ENCODE measurements around the gene WWP2. TPM values are rescaled to one million over a fixed set of nuclear protein-coding genes. Genes with fewer than 3 reads are reported as not detected.

The WWP2 gene
- total RNA-seq, 1 experiment from 2014 or later, result 27.4 TPM

DNA sequence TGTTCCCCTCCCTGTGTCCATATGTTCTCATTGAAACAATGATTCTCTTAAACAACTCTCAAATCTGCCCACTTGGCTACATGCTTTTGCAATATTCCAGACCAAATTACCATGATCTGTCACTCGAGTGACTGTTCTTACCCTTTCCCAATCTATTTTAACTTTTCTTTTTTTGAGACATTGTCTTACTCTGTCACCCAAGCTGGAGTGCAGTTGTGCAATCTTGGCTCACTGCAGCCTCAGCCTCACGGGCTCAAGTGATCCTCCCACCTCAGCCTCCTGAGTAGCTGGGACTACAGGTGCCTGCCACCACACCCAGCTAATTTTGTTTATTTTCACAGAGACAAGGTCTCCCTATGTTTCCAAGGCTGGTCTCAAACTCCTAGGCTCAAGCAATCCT lies 130.2 kb downstream of the WWP2 start:
- DNase-seq (ENCODE audit: low read depth in 1 of 2, low spot score in 2 of 2), result no peak
- H3K27me3 ChIP-seq (replicated peaks), result no peaks in the 10 kb centered on the region
- peaks cover 9% of the 10 kb centered on the region for H3K36me3 ChIP-seq
- no peak overlapping the region for H3K27ac ChIP-seq
- peaks cover 7% of the 10 kb centered on the region for H3K4me1 ChIP-seq (replicated peaks)
- H3K4me3 ChIP-seq, result no peak overlapping the region
- no peaks in the 10 kb centered on the region for H3K9me3 ChIP-seq (replicated peaks)

DNA sequence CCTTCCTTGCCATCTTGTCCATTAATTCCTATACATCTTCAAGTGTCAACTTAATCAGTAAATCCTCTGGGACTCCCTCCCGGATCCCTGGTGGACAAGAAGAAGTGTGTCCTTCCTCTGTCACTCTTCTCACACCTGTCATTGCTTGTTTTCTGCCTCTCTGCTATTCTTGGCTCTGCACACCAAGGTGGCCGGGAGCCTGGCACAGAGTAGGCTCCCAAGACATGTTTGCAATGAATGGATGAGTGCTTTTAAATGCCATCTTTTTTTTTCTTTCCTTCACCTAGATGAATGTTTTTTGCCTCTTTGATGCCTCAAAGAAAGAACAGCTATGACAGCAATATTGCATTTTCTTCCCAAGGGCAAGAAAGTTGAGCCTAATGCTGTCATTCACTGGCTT lies 131.0 kb downstream of the WWP2 start:
- no peak overlapping the region for H3K27ac ChIP-seq
- no peak for DNase-seq (ENCODE audit: low read depth in 1 of 2, low spot score in 2 of 2)
- H3K4me1 ChIP-seq (replicated peaks), result peaks cover 7% of the 10 kb centered on the region
- H3K27me3 ChIP-seq (replicated peaks), result no peaks in the 10 kb centered on the region
- no peak overlapping the region for H3K4me3 ChIP-seq
- peaks cover 9% of the 10 kb centered on the region for H3K36me3 ChIP-seq
- H3K9me3 ChIP-seq (replicated peaks), result no peaks in the 10 kb centered on the region

DNA sequence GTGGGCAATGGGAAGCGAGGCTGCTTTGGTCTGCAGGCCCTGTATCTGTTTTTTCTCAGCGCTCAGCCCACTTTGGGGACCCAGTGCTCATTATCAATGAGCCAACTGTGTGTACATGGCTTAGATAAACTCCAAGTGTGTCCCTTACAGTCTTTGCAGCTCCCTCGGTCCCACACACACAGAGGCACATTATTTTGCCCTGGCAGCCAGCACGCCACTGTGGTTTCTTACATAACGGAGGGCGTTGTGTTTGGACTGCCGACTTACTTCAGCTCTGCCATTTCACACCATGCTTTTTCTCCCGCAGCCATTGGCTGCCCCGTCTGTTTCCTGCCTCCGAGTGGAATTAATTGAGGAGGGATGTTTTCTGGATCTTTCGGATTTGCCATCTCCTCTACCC lies 132.5 kb downstream of the WWP2 start:
- Histone ChIP-seq H3K27ac (no peak overlapping the region), H3K36me3 (peaks cover 1% of the 10 kb centered on the region), H3K4me3 (no peak overlapping the region), H3K9me3 (replicated peaks) (no peaks in the 10 kb centered on the region), H3K27me3 (replicated peaks) (no peaks in the 10 kb centered on the region), H3K4me1 (replicated peaks) (peaks cover 7% of the 10 kb centered on the region)
- DNase-seq (ENCODE audit: low read depth in 1 of 2, low spot score in 2 of 2), result no peak

DNA sequence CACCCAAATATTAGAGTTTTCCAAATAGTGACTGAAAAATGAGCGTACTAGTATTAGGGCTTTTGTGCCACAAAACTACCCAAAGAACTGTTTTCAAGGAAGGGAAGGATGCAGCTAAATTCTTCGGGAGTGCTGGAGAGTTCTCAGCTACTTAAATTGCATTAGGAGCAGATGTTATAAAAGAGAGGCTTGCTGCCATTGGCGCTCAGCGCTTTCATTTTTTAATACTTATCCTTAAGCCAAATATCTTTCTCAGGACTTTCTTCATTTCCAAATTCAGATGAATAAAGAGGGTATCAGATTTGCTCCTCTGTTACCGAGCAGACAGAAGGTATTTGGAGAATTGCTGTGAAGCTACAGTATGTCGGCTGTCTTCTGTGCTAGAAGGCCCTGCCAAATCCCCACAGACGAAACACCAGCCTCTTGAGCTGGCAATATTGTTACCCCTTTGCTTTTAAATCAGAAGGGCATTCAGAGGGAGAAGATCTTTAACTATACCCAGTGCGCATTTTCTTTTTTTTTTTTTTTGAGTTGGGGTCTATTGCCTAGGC lies 141.8 kb downstream of the WWP2 start:
- peaks cover 29% of the 10 kb centered on the region for H3K4me1 ChIP-seq (replicated peaks)
- no peak overlapping the region for H3K4me3 ChIP-seq
- H3K27me3 ChIP-seq (replicated peaks), result no peaks in the 10 kb centered on the region
- H3K9me3 ChIP-seq (replicated peaks), result no peaks in the 10 kb centered on the region
- H3K27ac ChIP-seq, result no peak overlapping the region
- no peak for DNase-seq (ENCODE audit: low read depth in 1 of 2, low spot score in 2 of 2)
- no peaks in the 10 kb centered on the region for H3K36me3 ChIP-seq

DNA sequence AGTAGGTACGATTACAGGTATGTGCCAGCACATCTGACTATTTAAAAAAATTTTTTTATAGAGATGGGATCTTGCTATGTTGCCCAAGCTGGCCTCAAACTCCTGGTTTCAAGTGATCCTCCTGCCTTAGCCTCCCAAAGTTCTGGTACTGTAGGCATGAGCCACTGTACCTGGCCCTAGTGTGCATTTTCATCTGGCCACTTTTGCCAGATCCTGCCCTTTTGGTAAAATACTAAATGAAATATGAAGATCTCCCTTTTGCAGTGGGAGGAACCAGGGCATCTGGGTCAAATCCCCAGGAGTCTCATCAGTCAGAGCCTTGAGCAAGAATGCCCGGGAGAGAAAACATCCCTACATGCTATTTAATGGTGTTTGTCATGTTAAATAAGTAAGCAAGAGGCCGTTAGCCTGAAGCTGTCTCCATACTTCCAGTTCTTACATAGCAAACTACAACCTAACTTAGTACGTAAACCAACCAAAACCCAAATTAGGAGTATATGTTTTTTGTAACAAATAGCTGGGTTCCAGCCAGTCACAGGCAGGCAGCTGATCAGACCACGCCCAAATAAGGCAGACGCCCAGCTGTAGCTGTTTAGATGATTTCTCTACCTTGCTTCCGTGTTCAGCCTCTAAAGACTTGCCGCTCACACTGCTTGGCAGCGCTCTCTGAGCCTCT lies 142.5 kb downstream of the WWP2 start:
- Histone ChIP-seq H3K4me1 (replicated peaks) (peaks cover 29% of the 10 kb centered on the region), H3K9me3 (replicated peaks) (no peaks in the 10 kb centered on the region), H3K27ac (no peak overlapping the region), H3K36me3 (no peaks in the 10 kb centered on the region), H3K27me3 (replicated peaks) (no peaks in the 10 kb centered on the region), H3K4me3 (no peak overlapping the region)
- no peak for DNase-seq (ENCODE audit: low read depth in 1 of 2, low spot score in 2 of 2)

DNA sequence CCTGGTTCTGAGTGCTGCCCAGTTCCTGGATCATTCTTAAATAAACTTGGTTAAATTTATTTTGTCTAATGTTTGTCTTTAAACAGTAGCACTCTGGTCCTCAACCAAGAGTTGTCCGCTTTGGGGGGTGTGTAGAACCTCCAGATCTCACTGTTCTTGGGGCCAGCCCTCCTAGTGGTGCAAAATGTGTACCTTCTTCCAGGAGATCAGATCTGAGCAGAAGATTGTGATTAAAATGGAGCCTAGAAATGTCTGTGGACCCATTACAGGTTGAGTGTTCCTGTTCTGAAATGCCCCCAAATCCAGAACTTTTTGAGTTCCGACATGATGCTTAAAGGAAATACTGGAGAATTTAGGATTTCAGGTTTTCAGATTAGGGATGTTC lies 143.0 kb downstream of the WWP2 start:
- no peaks in the 10 kb centered on the region for H3K27me3 ChIP-seq (replicated peaks)
- no peaks in the 10 kb centered on the region for H3K9me3 ChIP-seq (replicated peaks)
- H3K36me3 ChIP-seq, result no peaks in the 10 kb centered on the region
- no peak for DNase-seq (ENCODE audit: low read depth in 1 of 2, low spot score in 2 of 2)
- peaks cover 26% of the 10 kb centered on the region for H3K4me1 ChIP-seq (replicated peaks)
- H3K4me3 ChIP-seq, result no peak overlapping the region
- no peak overlapping the region for H3K27ac ChIP-seq

DNA sequence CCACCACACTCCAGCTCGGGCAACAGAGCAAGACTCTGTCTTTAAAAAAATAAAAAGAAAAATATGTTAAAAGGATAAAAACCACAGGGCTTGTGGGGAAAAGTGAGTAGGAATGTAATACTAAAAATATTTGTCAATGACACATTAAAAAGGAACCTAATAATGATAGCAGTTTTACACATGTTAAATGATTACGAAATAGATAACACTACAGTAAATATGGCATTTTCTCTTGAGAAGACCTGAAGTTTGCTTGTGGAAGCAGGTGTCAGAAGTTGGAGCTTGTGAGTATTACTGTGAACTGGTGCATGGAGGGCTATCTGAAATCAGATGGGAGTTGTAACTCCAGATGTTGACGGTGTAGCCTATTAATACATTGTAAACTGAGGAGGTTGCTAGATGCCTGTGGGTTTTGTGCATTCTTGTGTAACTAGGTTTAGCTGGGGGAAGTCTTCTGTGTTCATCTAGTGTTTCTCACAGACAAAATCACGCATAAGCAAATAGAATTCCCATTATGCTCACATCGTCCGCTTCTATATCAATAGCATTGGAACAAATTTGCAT lies 144.8 kb downstream of the WWP2 start:
- peak in 1 of 2 experiments; percentile 50 for DNase-seq (ENCODE audit: low read depth in 1 of 2, low spot score in 2 of 2)
- H3K4me1 ChIP-seq (replicated peaks), result peaks cover 13% of the 10 kb centered on the region
- no peaks in the 10 kb centered on the region for H3K36me3 ChIP-seq
- H3K27me3 ChIP-seq (replicated peaks), result no peaks in the 10 kb centered on the region
- no peak overlapping the region for H3K27ac ChIP-seq
- no peak overlapping the region for H3K4me3 ChIP-seq
- no peaks in the 10 kb centered on the region for H3K9me3 ChIP-seq (replicated peaks)

DNA sequence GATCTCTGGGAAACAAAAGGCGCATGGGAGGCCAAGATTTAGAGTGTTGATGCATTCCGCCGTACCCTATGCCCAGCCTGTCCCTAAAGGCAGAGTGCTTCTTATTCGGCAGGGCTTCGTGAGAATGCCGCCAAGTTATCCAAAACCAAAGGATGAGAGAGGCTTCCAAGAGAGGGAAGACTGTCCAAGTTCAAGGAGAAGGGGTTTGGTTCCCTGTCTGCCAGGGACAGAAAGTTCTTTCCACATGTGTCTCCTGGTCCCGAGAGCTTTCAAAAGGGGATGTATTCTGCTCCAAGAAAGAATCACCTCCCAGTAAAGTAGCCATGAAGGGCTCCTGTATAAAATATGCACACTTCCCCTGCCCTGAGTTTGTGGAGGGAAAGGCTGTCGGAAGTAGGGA lies 146.9 kb downstream of the WWP2 start:
- no peak overlapping the region for H3K4me3 ChIP-seq
- no peaks in the 10 kb centered on the region for H3K27me3 ChIP-seq (replicated peaks)
- peaks cover 13% of the 10 kb centered on the region for H3K4me1 ChIP-seq (replicated peaks)
- no peaks in the 10 kb centered on the region for H3K9me3 ChIP-seq (replicated peaks)
- H3K36me3 ChIP-seq, result no peaks in the 10 kb centered on the region
- no peak overlapping the region for H3K27ac ChIP-seq
- no peak for DNase-seq (ENCODE audit: low read depth in 1 of 2, low spot score in 2 of 2)

DNA sequence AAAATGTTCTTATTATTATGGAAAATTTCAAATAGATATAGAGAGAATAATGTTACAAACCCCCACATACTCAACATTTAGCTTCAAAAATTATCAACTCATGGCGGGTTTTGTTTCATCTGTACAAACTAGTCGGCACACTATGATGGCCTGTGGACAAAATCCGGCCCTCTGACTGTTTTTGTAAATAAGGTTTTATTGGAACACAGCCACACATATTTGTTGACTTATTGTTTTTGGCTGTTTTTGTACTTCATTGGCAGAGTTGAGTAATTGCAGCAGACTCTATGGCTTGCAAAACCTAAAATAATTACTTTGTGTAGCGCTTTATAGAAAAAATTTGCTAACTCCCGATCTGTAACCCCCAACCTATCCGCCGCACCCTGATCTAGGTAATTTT lies 147.6 kb downstream of the WWP2 start:
- Histone ChIP-seq H3K27ac (no peak overlapping the region), H3K9me3 (replicated peaks) (no peaks in the 10 kb centered on the region), H3K36me3 (no peaks in the 10 kb centered on the region), H3K27me3 (replicated peaks) (no peaks in the 10 kb centered on the region), H3K4me1 (replicated peaks) (peaks cover 13% of the 10 kb centered on the region), H3K4me3 (no peak overlapping the region)
- DNase-seq (ENCODE audit: low read depth in 1 of 2, low spot score in 2 of 2), result no peak

DNA sequence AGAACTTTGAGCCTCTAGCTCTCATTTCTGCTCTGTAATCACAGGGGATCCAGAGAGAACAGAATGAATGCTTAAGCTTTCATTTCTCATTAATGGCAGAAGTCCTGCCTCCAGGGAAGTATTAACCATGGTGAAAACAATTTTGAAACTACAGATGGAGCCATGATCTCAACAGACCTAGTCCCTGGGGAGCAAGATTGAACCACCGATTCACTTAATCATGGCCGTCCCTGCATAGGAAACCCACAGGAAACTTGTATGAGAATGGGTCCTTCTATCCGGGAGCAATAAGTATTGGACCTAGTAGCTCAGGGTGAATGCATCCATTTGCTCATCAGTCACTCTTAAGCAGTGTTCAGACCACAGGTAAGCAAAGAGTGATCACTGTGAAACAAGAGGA lies 148.8 kb downstream of the WWP2 start:
- Histone ChIP-seq H3K4me3 (no peak overlapping the region), H3K27ac (no peak overlapping the region), H3K9me3 (replicated peaks) (no peaks in the 10 kb centered on the region), H3K4me1 (replicated peaks) (peaks cover 13% of the 10 kb centered on the region), H3K36me3 (no peaks in the 10 kb centered on the region), H3K27me3 (replicated peaks) (no peaks in the 10 kb centered on the region)
- no peak for DNase-seq (ENCODE audit: low read depth in 1 of 2, low spot score in 2 of 2)

DNA sequence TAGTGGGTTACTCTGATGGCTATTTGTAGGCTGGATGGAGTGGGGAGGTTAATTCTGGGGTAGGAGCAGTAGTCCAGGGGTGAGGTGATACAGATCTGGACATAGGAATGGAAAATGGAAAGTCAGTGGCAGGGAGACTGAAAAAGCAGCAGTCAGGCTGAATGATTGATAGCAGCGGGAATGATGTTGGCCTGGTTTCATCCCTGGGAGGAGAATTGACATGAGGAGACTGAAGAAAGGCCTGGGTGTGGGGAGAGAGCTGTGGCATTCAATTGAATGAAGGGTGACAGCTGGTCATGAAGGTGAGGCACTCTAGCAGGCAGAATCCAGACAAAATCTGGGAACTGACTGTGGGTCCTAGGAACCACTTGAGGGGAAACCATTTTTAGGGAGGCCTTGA lies 154.3 kb downstream of the WWP2 start:
- no peak for DNase-seq (ENCODE audit: low read depth in 1 of 2, low spot score in 2 of 2)
- Histone ChIP-seq H3K4me1 (replicated peaks) (peaks cover 21% of the 10 kb centered on the region), H3K27ac (no peak overlapping the region)

DNA sequence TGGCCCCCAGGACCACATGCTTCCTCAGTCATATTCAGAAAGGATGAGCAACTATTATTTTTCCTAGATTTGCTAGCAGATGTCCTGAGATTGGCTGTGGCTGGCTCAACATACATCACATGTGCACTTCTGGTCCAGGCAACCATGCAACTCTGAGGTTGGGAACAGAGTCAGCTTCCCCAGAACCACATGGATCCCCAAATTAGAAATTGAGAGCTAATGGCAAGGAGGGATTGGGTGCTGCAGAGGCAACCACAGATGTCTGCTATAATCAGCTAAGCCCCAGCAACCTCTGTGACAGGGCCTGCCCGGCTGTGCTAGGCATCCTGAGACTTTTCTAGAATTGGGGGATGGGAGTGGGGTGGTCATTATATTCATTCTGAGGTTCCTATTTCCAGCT lies 155.2 kb downstream of the WWP2 start:
- 0 out of 2 replicates have a peak, but pooled peaks cover 3% of the 10 kb centered on the region for H3K36me3 ChIP-seq
- H3K27me3 ChIP-seq (replicated peaks), result no peaks in the 10 kb centered on the region
- peak overlapping the region; percentile 9 for H3K4me3 ChIP-seq
- H3K27ac ChIP-seq, result peak overlapping the region; percentile 97
- peaks cover 21% of the 10 kb centered on the region for H3K4me1 ChIP-seq (replicated peaks)
- no peak for DNase-seq (ENCODE audit: low read depth in 1 of 2, low spot score in 2 of 2)
- H3K9me3 ChIP-seq (replicated peaks), result no peaks in the 10 kb centered on the region

More for the DNA sequence above, 154.3 kb downstream of the WWP2 start:
- H3K4me3 ChIP-seq, result no peak overlapping the region
- 0 out of 2 replicates have a peak, but pooled peaks cover 3% of the 10 kb centered on the region for H3K36me3 ChIP-seq
- no peaks in the 10 kb centered on the region for H3K9me3 ChIP-seq (replicated peaks)
- no peaks in the 10 kb centered on the region for H3K27me3 ChIP-seq (replicated peaks)

DNA sequence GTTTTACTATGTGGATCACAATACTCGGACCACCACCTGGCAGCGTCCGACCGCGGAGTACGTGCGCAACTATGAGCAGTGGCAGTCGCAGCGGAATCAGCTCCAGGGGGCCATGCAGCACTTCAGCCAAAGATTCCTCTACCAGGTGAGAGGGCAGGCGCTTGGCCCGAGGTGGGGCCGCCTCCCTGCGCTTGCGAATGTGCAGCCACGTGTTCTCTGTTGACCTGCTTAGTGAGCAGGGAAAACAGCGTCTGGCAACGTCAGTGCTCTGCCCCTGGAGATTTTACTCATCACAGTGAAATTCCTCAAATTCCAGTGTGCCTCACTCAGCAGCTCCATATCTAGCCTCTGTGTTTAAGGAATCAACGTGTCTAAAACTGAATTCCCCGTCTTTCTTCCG lies 155.6 kb downstream of the WWP2 start:
- 0 out of 2 replicates have a peak, but pooled peaks cover 3% of the 10 kb centered on the region for H3K36me3 ChIP-seq
- no peaks in the 10 kb centered on the region for H3K9me3 ChIP-seq (replicated peaks)
- H3K27ac ChIP-seq, result peak overlapping the region; percentile 97
- peaks cover 21% of the 10 kb centered on the region for H3K4me1 ChIP-seq (replicated peaks)
- H3K4me3 ChIP-seq, result peak overlapping the region; percentile 9
- H3K27me3 ChIP-seq (replicated peaks), result no peaks in the 10 kb centered on the region
- peak; percentile 85 to 87 for DNase-seq (ENCODE audit: low read depth in 1 of 2, low spot score in 2 of 2)

DNA sequence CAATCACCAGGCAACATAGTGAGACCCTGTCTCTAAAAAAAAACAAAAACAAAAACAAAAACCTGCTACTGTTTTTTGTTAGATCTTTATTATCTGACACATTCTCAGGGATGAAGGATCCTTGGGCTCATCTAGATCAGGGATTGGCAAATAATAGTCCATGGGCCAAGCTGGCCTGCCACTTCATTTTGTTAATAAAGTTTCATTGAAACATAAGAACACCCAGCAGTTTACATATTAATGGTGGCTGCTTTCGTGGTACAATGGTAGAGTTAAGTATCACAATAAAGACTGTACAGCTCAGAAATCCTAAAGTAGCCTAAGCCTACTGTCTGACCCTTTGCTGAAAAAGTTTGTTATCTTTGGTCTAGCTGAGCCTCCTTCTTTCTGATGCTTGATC lies 156.1 kb downstream of the WWP2 start:
- Histone ChIP-seq H3K4me1 (replicated peaks) (peaks cover 21% of the 10 kb centered on the region), H3K4me3 (peak overlapping the region; percentile 9), H3K27ac (peak overlapping the region; percentile 97), H3K36me3 (0 out of 2 replicates have a peak, but pooled peaks cover 3% of the 10 kb centered on the region), H3K9me3 (replicated peaks) (no peaks in the 10 kb centered on the region), H3K27me3 (replicated peaks) (no peaks in the 10 kb centered on the region)
- no peak for DNase-seq (ENCODE audit: low read depth in 1 of 2, low spot score in 2 of 2)

All from SJSA1 (cell line).